ENCODE measurements around the gene MBOAT2.

DNA sequence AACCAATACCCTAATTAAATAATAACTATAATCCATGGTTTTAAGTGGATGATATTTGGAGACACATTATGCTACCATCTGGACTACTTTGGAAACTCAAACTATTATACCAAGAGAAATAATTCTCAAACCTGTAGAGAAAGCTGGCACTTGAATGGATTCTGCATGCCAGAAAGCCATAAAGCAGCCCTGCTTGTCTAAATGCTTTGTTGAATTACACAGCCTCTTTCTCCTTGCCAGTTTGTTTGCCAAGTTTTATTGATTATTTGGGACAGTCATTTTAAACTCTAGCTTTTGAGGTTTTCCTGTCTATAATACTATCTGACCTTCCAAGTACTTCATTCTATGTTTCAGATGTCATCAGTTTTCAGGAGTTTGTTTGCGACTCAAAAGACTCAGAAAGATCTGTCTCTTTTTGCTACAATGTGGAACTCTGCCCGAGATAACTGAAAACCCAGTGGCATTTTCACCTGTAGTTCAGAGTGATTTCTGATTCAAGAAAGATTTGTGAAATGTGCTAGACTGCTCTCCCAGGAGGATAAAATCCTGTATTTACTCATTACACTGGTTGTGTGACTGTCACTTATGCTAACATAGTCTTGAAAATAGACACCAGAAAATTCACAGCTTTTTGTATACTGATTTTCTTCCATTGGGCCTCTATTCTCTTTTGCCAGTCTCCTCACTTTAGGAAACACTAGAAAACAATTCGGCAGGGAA, 29.2 kb upstream of the MBOAT2 start:
- TF ChIP-seq, protein P1, sequence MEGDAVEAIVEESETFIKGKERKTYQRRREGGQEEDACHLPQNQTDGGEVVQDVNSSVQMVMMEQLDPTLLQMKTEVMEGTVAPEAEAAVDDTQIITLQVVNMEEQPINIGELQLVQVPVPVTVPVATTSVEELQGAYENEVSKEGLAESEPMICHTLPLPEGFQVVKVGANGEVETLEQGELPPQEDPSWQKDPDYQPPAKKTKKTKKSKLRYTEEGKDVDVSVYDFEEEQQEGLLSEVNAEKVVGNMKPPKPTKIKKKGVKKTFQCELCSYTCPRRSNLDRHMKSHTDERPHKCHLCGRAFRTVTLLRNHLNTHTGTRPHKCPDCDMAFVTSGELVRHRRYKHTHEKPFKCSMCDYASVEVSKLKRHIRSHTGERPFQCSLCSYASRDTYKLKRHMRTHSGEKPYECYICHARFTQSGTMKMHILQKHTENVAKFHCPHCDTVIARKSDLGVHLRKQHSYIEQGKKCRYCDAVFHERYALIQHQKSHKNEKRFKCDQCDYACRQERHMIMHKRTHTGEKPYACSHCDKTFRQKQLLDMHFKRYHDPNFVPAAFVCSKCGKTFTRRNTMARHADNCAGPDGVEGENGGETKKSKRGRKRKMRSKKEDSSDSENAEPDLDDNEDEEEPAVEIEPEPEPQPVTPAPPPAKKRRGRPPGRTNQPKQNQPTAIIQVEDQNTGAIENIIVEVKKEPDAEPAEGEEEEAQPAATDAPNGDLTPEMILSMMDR (optimal IDR thresholded peaks at IDR 0.05 in 1 of 3, IDR thresholded peaks at IDR 0.05 in 1 of 3, conservative IDR thresholded peaks at IDR 0.05 in 1 of 3; ENCODE audit: extremely low read depth in 1 of 3, insufficient read depth in 2 of 3, low read length in 3 of 3), result no peak
- no peak for TF ChIP-seq EZH2 (IDR thresholded peaks at IDR 0.05; ENCODE audit: low read length)

Measured in keratinocyte (primary cell).